HG03439 (cell line): ENCODE results near the gene AFAP1L1.
"Not testable (repeated sequence)": the region's sequence is repeated elsewhere in the genome, so short reads cannot be mapped to it uniquely, and the experiment has no call there.

Experiments
- ATAC-seq: cut with Tn5 transposase; IDR thresholded peaks from one replicate; pipeline ENCODE4 v1.9.1; 2021; ENCODE audit warnings: mild to moderate bottlenecking, moderate library complexity; ENCODE audit not compliant: unreplicated experiment

AFAP1L1 gene

GRCh38 chr5:149260761-149261160, 10.9 kb upstream of the AFAP1L1 start:
- no peak for ATAC-seq

GRCh38 chr5:149261246-149261645, 10.4 kb upstream of the AFAP1L1 start:
- no peak for ATAC-seq

GRCh38 chr5:149262315-149262714, 9.3 kb upstream of the AFAP1L1 start:
- no peak for ATAC-seq

- peak; percentile 93 for ATAC-seq
Observed at GRCh38 chr5:149264439-149265067, 7.1 kb upstream of the AFAP1L1 start.

GRCh38 chr5:149265068-149265465, 6.6 kb upstream of the AFAP1L1 start:
- ATAC-seq = no peak

GRCh38 chr5:149265597-149265996, 6.1 kb upstream of the AFAP1L1 start:
- ATAC-seq = no peak

- no peak for ATAC-seq
Observed at GRCh38 chr5:149267241-149267973, 4.3 kb upstream of the AFAP1L1 start.

- no peak for ATAC-seq
Observed at GRCh38 chr5:149268928-149269557, 2.6 kb upstream of the AFAP1L1 start.

- no peak for ATAC-seq
Observed at GRCh38 chr5:149271195-149271715, 404 bp upstream of the AFAP1L1 start.

- not testable (repeated sequence) for ATAC-seq
Observed at GRCh38 chr5:149272781-149273180, 1.1 kb downstream of the AFAP1L1 start.

GRCh38 chr5:149273237-149273636, 1.6 kb downstream of the AFAP1L1 start:
- no peak for ATAC-seq

GRCh38 chr5:149273950-149274349, 2.3 kb downstream of the AFAP1L1 start:
- ATAC-seq = no peak

GRCh38 chr5:149274939-149275338, 3.3 kb downstream of the AFAP1L1 start:
- no peak for ATAC-seq

GRCh38 chr5:149277801-149278200, 6.1 kb downstream of the AFAP1L1 start:
- ATAC-seq = no peak

- no peak for ATAC-seq
Observed at GRCh38 chr5:149278451-149279210, 7.0 kb downstream of the AFAP1L1 start.

GRCh38 chr5:149279661-149280060, 8.0 kb downstream of the AFAP1L1 start:
- ATAC-seq = no peak

- ATAC-seq = no peak
Observed at GRCh38 chr5:149280124-149280523, 8.5 kb downstream of the AFAP1L1 start.

GRCh38 chr5:149280802-149281201, 9.1 kb downstream of the AFAP1L1 start:
- ATAC-seq = no peak

- ATAC-seq = no peak
Observed at GRCh38 chr5:149282027-149282965, 10.6 kb downstream of the AFAP1L1 start.

GRCh38 chr5:149282966-149283332, 11.3 kb downstream of the AFAP1L1 start:
- ATAC-seq = no peak
